ENCODE data around the gene DUSP5.

DUSP5 gene

GRCh38 chr10:110471566-110472139 lies 26.1 kb upstream of the DUSP5 start:
- Histone ChIP-seq H3K36me3 (replicated peaks; ENCODE audit: insufficient read depth, low read length) (no peaks in the 10 kb centered on the region), H3K4me1 (ENCODE audit: low read length) (no peaks in the 10 kb centered on the region), H3K9me2 (replicated peaks; ENCODE audit: insufficient read depth, low read length) (no peaks in the 10 kb centered on the region), H3K4me2 (ENCODE audit: low read depth, low read length) (no peak overlapping the region), H3K79me2 (ENCODE audit: low read length) (no peaks in the 10 kb centered on the region), H3K9ac (ENCODE audit: low read length) (no peak overlapping the region), H3K4me3 (ENCODE audit: low read length) (no peak overlapping the region), H3K9me3 (replicated peaks; ENCODE audit: insufficient read depth, low read length) (no peaks in the 10 kb centered on the region), H3K27ac (ENCODE audit: low read length) (no peak overlapping the region), H3K27me3 (replicated peaks; ENCODE audit: insufficient read depth, low read length) (no peaks in the 10 kb centered on the region), H4K20me1 (ENCODE audit: insufficient read depth, low read length) (no peaks in the 10 kb centered on the region), H2AFZ (ENCODE audit: low read length) (no peak overlapping the region), H3F3A (ENCODE audit: insufficient read depth, low read length) (no peaks in the 10 kb centered on the region)
- DNase-seq = no peak
- TF ChIP-seq EZH2 (optimal IDR thresholded peaks at IDR 0.05; ENCODE audit: low read depth, low read length) = no peak
- no peak for TF ChIP-seq EZH2phosphoT487 (IDR thresholded peaks at IDR 0.05; ENCODE audit: low read length)
- TF ChIP-seq, protein P1, sequence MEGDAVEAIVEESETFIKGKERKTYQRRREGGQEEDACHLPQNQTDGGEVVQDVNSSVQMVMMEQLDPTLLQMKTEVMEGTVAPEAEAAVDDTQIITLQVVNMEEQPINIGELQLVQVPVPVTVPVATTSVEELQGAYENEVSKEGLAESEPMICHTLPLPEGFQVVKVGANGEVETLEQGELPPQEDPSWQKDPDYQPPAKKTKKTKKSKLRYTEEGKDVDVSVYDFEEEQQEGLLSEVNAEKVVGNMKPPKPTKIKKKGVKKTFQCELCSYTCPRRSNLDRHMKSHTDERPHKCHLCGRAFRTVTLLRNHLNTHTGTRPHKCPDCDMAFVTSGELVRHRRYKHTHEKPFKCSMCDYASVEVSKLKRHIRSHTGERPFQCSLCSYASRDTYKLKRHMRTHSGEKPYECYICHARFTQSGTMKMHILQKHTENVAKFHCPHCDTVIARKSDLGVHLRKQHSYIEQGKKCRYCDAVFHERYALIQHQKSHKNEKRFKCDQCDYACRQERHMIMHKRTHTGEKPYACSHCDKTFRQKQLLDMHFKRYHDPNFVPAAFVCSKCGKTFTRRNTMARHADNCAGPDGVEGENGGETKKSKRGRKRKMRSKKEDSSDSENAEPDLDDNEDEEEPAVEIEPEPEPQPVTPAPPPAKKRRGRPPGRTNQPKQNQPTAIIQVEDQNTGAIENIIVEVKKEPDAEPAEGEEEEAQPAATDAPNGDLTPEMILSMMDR (IDR thresholded peaks at IDR 0.05; ENCODE audit: low read length) = no peak

DNA sequence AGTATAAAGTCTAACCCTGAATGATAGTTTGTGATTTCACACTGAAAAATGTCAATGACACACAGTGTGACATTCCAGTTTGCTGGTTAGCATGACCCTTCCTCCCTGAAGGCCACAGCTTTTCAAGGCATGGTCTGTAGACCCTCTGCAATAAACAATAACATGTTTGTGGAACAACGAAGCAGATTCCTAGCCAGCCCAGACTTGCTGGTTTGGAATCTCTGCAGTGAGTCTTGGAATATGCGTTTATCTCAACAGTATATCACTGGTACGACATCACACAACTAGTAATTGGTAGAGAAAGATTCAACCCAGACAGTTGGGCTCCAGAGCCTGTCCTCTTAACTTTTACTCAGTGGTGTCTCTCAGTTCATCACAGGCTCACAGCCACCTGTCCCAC lies 23.7 kb upstream of the DUSP5 start:
- Histone ChIP-seq H3K4me3 (ENCODE audit: low read length) (no peak overlapping the region), H3K27ac (ENCODE audit: low read length) (no peak overlapping the region), H3K9me3 (replicated peaks; ENCODE audit: insufficient read depth, low read length) (no peaks in the 10 kb centered on the region), H3K36me3 (replicated peaks; ENCODE audit: insufficient read depth, low read length) (no peaks in the 10 kb centered on the region), H3K27me3 (replicated peaks; ENCODE audit: insufficient read depth, low read length) (no peaks in the 10 kb centered on the region), H3K4me2 (ENCODE audit: low read depth, low read length) (no peak overlapping the region), H3K79me2 (ENCODE audit: low read length) (no peaks in the 10 kb centered on the region), H3F3A (ENCODE audit: insufficient read depth, low read length) (no peaks in the 10 kb centered on the region), H3K4me1 (ENCODE audit: low read length) (no peaks in the 10 kb centered on the region), H2AFZ (ENCODE audit: low read length) (no peak overlapping the region), H3K9ac (ENCODE audit: low read length) (no peak overlapping the region), H3K9me2 (replicated peaks; ENCODE audit: insufficient read depth, low read length) (no peaks in the 10 kb centered on the region), H4K20me1 (ENCODE audit: insufficient read depth, low read length) (no peaks in the 10 kb centered on the region)
- TF ChIP-seq EZH2phosphoT487 (IDR thresholded peaks at IDR 0.05; ENCODE audit: low read length) = no peak
- TF ChIP-seq EZH2 (optimal IDR thresholded peaks at IDR 0.05; ENCODE audit: low read depth, low read length) = no peak
- TF ChIP-seq, protein P1 (IDR thresholded peaks at IDR 0.05; ENCODE audit: low read length) = no peak
- DNase-seq = no peak

DNA sequence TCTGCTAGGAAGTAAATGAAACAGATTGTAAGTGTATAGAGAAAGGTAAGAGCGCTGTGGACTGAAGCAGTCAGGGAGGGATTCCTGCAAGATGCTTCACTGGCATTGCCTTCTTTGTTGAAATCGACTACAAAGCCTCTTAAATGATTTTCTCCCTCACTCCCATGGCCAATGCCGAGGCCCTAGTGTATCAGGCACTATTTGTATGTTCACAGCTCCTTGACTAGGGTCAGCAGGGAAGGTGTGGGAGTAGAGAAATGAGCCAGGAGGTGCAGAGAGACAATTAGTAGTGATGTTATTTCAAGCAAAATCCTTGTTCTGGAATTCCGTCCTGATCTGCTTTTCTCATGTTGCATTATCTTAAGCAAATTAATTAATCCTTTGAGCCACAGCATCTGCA lies 22.9 kb upstream of the DUSP5 start:
- H3K9me2 ChIP-seq (replicated peaks; ENCODE audit: insufficient read depth, low read length) = no peaks in the 10 kb centered on the region
- TF ChIP-seq, protein P1 (IDR thresholded peaks at IDR 0.05; ENCODE audit: low read length) = no peak
- TF ChIP-seq EZH2phosphoT487 (IDR thresholded peaks at IDR 0.05; ENCODE audit: low read length) = no peak
- TF ChIP-seq EZH2 (optimal IDR thresholded peaks at IDR 0.05; ENCODE audit: low read depth, low read length) = no peak
- no peaks in the 10 kb centered on the region for H3K79me2 ChIP-seq (ENCODE audit: low read length)
- no peaks in the 10 kb centered on the region for H3K27me3 ChIP-seq (replicated peaks; ENCODE audit: insufficient read depth, low read length)
- H3F3A ChIP-seq (ENCODE audit: insufficient read depth, low read length) = no peaks in the 10 kb centered on the region
- no peaks in the 10 kb centered on the region for H3K4me1 ChIP-seq (ENCODE audit: low read length)
- H3K9me3 ChIP-seq (replicated peaks; ENCODE audit: insufficient read depth, low read length) = no peaks in the 10 kb centered on the region
- H4K20me1 ChIP-seq (ENCODE audit: insufficient read depth, low read length) = no peaks in the 10 kb centered on the region
- H3K4me2 ChIP-seq (ENCODE audit: low read depth, low read length) = no peak overlapping the region
- DNase-seq = no peak
- H3K36me3 ChIP-seq (replicated peaks; ENCODE audit: insufficient read depth, low read length) = no peaks in the 10 kb centered on the region
- H3K4me3 ChIP-seq (ENCODE audit: low read length) = no peak overlapping the region
- H2AFZ ChIP-seq (ENCODE audit: low read length) = no peak overlapping the region
- H3K27ac ChIP-seq (ENCODE audit: low read length) = no peak overlapping the region
- H3K9ac ChIP-seq (ENCODE audit: low read length) = no peak overlapping the region
